H7 (cell line): ENCODE results near the gene BPIFA1. TPM values are rescaled to one million over a fixed set of nuclear protein-coding genes. Genes with fewer than 3 reads are reported as not detected.

Experiments
- DNase-seq: peaks from one replicate; pipeline ENCODE4 v3.0.0; 2012
- H3K27me3 ChIP-seq: 2 replicates; pipeline ENCODE4 v1.6.0; 2011; ENCODE audit warnings: mild to moderate bottlenecking, low read length; ENCODE audit not compliant: control insufficient read depth, insufficient read depth
- H3K36me3 ChIP-seq: replicated peaks from 2 replicates; pipeline ENCODE4 v1.5.1; 2011; ENCODE audit warnings: low read length; ENCODE audit not compliant: control insufficient read depth, insufficient read depth
- H3K4me3 ChIP-seq: 2 replicates; pipeline ENCODE4 v1.5.1; 2011; ENCODE audit warnings: low read depth, mild to moderate bottlenecking, control low read depth, low read length, moderate library complexity; ENCODE audit not compliant: insufficient read depth
- total RNA-seq: library from RNA; depleted of rRNA; stranded (reverse); fragments of >200 nt; shearing (Covaris generic); gene quantifications from 2 replicates; pipeline ENCODE4 v1.2.3, GENCODE V29; 2014; rRNA removed

The BPIFA1 gene
- total RNA-seq: not detected in 2 replicates

GRCh38 chr20:33235696-33236095, at the start of gene BPIFA1:
Gene BPIFA1, plus strand, starts transcription at chr20:33235996. Its CDS starts 1,716 bp downstream, at chr20:33237712.
- Histone ChIP-seq H3K27me3 (no peaks in the 10 kb centered on the region), H3K36me3 (no peaks in the 10 kb centered on the region), H3K4me3 (no peak within 1 kb of the TSS)
- no peak for DNase-seq

- DNase-seq: no peak
- no peaks in the 10 kb centered on the region for H3K36me3 ChIP-seq
- H3K4me3 ChIP-seq: no peak overlapping the region
- H3K27me3 ChIP-seq: no peaks in the 10 kb centered on the region
Observed at GRCh38 chr20:33187491-33187890, 48.3 kb upstream of the BPIFA1 start.

DNA sequence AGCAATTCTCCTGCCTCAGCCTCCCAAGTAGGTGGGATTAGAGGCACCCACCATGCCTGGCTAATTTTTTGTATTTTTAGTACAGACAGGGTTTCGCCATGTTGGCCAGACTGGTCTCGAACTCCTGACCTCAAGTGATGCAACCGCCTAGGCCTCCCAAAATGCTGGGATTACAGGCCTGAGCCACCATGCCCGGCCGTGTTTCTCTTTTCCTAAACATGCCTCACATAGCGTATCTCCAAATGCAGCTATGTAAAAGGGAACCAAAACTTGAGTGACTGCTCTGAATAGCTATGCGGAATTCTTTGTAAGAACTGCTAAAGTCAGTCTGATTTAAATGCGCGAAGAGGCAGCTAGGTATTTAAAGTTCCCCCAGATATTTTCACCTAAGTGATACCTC, 47.4 kb upstream of the BPIFA1 start:
- no peak for DNase-seq
- Histone ChIP-seq H3K36me3 (no peaks in the 10 kb centered on the region), H3K27me3 (no peaks in the 10 kb centered on the region), H3K4me3 (no peak overlapping the region)

- no peak overlapping the region for H3K4me3 ChIP-seq
Observed at GRCh38 chr20:33191484-33191883, 44.3 kb upstream of the BPIFA1 start.

GRCh38 chr20:33191955-33192354, 43.8 kb upstream of the BPIFA1 start:
- no peaks in the 10 kb centered on the region for H3K27me3 ChIP-seq
- H3K36me3 ChIP-seq: no peaks in the 10 kb centered on the region
- H3K4me3 ChIP-seq: no peak overlapping the region
- DNase-seq: no peak

More at GRCh38 chr20:33191484-33191883, 44.3 kb upstream of the BPIFA1 start:
- no peaks in the 10 kb centered on the region for H3K36me3 ChIP-seq
- DNase-seq: no peak
- H3K27me3 ChIP-seq: no peaks in the 10 kb centered on the region

GRCh38 chr20:33192912-33193501, 42.8 kb upstream of the BPIFA1 start:
- Histone ChIP-seq H3K27me3 (no peaks in the 10 kb centered on the region), H3K36me3 (no peaks in the 10 kb centered on the region), H3K4me3 (no peak overlapping the region)
- DNase-seq: no peak

DNA sequence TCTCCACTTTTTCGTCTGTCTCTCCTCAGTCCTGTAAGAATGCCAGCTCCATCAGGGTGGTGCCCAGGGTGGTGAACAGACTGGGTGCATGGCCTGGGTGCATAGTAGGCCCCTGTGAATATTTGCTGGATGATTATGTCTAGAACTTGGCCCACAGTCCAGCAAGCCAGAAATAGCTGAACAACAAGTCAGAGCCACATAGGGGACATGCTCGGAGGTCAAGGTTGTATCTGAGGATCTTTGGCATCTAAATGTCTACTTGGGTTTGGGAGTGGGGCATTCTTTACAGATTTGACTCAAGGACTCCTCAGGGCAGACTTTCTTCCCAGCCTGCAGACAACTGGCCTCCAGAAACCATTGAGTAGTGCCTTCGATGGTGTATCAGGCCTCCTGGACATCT, 36.8 kb upstream of the BPIFA1 start:
- Histone ChIP-seq H3K36me3 (no peaks in the 10 kb centered on the region), H3K27me3 (no peaks in the 10 kb centered on the region), H3K4me3 (no peak overlapping the region)
- no peak for DNase-seq

DNA sequence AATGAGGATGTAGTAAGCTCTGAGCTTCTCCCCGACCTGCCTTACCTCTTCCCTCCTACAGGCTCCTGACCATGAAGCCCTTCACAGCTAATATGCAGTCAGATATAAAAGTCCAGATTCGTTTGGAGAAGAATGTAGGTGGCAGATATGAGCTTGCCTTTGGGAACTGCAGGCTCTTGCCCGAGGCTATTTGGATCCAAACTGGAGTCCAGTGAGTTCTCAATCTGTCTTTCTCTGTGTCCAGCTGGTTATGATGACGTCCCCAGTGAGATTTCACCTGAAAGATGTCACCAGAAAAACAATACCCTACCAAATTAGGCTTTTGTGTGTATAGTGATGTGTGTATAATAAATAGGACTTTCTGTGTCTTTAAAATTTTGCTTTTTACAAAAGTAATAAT, 33.3 kb upstream of the BPIFA1 start:
- DNase-seq: no peak
- Histone ChIP-seq H3K4me3 (no peak overlapping the region), H3K36me3 (no peaks in the 10 kb centered on the region), H3K27me3 (no peaks in the 10 kb centered on the region)

DNA sequence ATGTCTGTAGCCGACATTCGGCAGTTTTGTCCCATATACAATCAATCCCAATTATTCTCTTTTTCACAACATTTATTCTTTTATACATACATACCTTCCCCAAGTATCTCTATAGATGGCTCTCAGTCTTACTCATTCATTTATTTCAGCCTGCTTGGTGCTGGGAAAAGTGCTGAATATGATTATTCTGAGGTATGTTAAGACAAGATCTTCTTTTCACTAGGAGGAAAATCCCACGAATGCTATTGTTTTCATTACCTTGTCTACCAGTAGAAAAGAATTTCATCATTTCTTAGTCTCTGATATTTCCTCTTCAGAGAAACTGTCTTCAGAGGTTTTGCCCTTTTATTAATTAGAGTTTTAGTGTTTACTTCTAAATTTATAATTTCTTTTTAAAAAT, 32.4 kb upstream of the BPIFA1 start:
- H3K4me3 ChIP-seq: no peak overlapping the region
- no peaks in the 10 kb centered on the region for H3K36me3 ChIP-seq
- no peaks in the 10 kb centered on the region for H3K27me3 ChIP-seq
- DNase-seq: no peak

DNA sequence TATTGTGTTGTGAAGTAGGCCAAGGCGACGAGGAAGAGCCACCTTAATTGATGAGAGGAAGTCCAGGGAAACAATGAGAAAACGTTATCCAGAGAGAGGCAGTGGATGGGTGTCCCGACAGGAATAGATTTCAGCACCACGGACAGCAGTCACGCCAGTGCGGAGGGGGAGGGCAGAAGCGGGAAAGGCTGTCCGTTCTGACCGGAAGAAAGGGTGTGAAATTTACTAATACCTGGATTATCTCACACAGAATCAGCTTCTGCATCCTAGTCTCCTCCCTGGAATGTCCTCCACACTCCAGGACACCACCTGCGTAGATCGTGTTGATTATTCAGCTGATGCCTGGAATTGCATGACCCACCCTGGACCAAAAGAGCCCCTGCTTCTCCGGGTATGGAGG, 26.0 kb upstream of the BPIFA1 start:
- H3K27me3 ChIP-seq: no peaks in the 10 kb centered on the region; the same call in 1 of the 2 replicates
- no peak overlapping the region for H3K4me3 ChIP-seq
- DNase-seq: peak; percentile 70

GRCh38 chr20:33210371-33210770, 25.4 kb upstream of the BPIFA1 start:
- no peak for DNase-seq
- Histone ChIP-seq H3K36me3 (no peaks in the 10 kb centered on the region), H3K4me3 (no peak overlapping the region), H3K27me3 (no peaks in the 10 kb centered on the region; the same call in 1 of the 2 replicates)

More for the DNA sequence above, 26.0 kb upstream of the BPIFA1 start:
- H3K36me3 ChIP-seq: no peaks in the 10 kb centered on the region

DNA sequence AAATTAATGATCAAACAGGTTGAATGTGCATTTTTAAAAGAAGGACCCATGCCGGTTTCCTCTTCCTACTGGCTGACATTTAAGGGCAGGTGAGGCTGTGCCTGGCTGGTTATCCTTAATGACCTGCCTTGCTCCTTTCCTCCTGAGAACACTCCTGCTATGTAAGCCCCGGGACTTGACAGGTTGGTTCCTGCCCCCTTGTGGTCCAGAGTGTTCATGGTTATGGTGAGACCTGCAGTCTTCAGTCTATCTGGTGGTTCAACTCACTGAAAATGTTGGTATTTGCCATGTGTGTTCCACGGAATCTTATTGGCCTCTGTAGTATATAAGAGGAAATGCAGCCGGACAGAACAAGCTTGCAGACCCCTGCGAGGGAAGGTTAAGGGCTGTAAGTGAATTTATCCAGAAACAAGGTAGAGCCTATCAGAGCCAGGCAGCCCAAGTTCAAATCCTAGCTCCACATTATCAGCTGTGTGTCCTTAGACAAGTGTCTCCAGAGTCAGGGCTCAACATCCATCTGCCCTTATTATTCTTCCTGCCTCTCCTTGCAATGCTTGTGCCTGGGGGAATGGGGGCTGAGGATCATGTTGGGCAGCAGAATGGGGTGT, 23.9 kb upstream of the BPIFA1 start:
- peak; percentile 76 for DNase-seq
- Histone ChIP-seq H3K4me3 (no peak overlapping the region), H3K36me3 (no peaks in the 10 kb centered on the region), H3K27me3 (no peaks in the 10 kb centered on the region; the same call in 1 of the 2 replicates)

DNA sequence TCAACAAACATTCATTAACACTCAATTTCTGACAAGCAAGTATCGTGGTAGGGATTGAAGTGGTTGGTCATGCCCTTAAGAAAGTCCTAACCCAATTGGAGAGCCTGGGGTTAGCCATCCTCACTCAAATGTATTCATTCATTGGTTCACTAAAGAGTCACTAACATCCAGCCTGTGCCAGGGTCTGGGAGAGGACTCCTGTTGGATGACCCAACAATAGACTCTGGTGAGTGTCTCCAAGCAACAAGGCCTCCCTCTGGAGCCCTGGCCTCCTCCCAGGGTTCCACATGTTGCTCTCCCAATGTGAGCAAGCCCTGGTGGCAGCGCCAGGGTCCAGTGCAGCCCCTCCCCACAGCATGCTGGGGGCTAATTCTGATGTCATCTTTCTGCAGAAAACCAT, 18.7 kb upstream of the BPIFA1 start, which contains the start of gene BPIFA3:
TSS of gene BPIFA3 (plus strand) at position 301 of the 400 bp plus-strand sequence. CDS start 185 bp downstream, outside the sequence.
- H3K36me3 ChIP-seq: no peaks in the 10 kb centered on the region
- no peak within 1 kb of the TSS for H3K4me3 ChIP-seq
- H3K27me3 ChIP-seq: no peaks in the 10 kb centered on the region; the same call in 1 of the 2 replicates
- no peak for DNase-seq

- no peak overlapping the region for H3K4me3 ChIP-seq
- H3K36me3 ChIP-seq: no peaks in the 10 kb centered on the region
- DNase-seq: no peak
- H3K27me3 ChIP-seq: no peaks in the 10 kb centered on the region
Observed at GRCh38 chr20:33224399-33224798, 11.4 kb upstream of the BPIFA1 start.

DNA sequence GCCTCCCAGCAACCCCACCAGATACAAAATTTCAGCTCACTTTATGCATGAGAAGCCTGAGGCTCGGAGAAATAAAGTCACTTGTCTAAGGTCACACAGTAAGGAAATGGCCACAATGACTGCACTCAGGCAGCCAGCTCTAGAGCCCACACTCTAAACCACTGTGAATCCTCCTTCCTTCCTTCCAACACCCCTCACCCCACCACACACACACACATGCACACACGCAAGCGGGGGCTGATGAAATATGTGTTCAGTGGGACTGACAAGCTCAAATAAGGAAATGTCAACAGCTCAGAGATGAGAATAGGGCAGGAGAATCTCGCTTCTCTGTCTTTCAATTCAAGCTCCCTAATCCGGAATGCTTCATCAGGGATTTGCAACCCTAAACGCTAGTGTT, 6.0 kb upstream of the BPIFA1 start:
- H3K4me3 ChIP-seq: no peak overlapping the region
- H3K27me3 ChIP-seq: no peaks in the 10 kb centered on the region
- H3K36me3 ChIP-seq: no peaks in the 10 kb centered on the region
- DNase-seq: no peak
